DND-41 (cell line): Measurements from ENCODE around the gene PLBD1.

ENCODE experiments used
- EZH2 ChIP-seq: IDR thresholded peaks from 3 replicates; pipeline ENCODE4 v1.6.1; 2012; ENCODE audit warnings: borderline replicate concordance, low read depth, mild to moderate bottlenecking, moderate library complexity, low read length, inconsistent platforms; ENCODE audit not compliant: severe bottlenecking
- TF ChIP-seq, protein P1 (sequence below): IDR thresholded peaks from 2 replicates; pipeline ENCODE4 v1.5.1; 2012; ENCODE audit warnings: borderline replicate concordance, low read length, moderate library complexity, mild to moderate bottlenecking; ENCODE audit not compliant: poor library complexity, severe bottlenecking; ENCODE audit errors: extremely low read depth

DNA sequence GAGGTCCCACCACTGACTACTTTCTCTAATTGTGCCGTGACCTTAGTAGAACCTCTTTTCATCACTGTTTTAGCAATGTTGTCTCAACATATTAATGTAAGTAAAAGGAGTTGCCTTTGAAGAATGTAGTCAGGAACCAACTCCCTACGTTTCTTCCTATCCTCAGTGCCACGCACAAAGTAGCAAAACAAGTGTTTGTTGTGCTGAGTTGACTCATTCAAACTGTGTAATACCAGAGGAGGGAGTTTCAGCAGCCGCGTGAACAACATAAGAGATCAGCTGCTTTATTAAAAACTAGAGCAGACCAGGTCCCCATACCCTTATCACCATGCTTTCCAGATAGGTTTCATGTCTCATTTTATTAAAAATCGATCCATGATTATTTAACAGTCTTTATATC, 19.1 kb downstream of the PLBD1 start:
- TF ChIP-seq, protein P1, sequence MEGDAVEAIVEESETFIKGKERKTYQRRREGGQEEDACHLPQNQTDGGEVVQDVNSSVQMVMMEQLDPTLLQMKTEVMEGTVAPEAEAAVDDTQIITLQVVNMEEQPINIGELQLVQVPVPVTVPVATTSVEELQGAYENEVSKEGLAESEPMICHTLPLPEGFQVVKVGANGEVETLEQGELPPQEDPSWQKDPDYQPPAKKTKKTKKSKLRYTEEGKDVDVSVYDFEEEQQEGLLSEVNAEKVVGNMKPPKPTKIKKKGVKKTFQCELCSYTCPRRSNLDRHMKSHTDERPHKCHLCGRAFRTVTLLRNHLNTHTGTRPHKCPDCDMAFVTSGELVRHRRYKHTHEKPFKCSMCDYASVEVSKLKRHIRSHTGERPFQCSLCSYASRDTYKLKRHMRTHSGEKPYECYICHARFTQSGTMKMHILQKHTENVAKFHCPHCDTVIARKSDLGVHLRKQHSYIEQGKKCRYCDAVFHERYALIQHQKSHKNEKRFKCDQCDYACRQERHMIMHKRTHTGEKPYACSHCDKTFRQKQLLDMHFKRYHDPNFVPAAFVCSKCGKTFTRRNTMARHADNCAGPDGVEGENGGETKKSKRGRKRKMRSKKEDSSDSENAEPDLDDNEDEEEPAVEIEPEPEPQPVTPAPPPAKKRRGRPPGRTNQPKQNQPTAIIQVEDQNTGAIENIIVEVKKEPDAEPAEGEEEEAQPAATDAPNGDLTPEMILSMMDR: no peak
- no peak for TF ChIP-seq EZH2
